H54 (cell line): ENCODE results near the gene LYSET.
"Not testable (repeated sequence)": the region's sequence is repeated elsewhere in the genome, so short reads cannot be mapped to it uniquely, and the experiment has no call there.

Experiments used
- DNase-seq: peaks from one replicate; pipeline ENCODE4 v3.0.0; 2011; ENCODE audit warnings: low spot score, mixed read lengths; ENCODE audit not compliant: insufficient read length
- FAIRE-seq: peaks from 3 replicates; lab custom pipeline; 2011; peaks lifted over from hg19 to GRCh38; lab: Jason Lieb, UNC
- POLR2A ChIP-seq: IDR thresholded peaks from 2 replicates; pipeline ENCODE4 v1.6.1; 2011; ENCODE audit warnings: low read depth, mild to moderate bottlenecking, low read length

LYSET gene

GRCh38 chr14:93230539-93230938, 45.4 kb downstream of the LYSET start:
- no peak for DNase-seq
- no peak for FAIRE-seq

GRCh38 chr14:93231129-93231979, 46.2 kb downstream of the LYSET start:
- FAIRE-seq (no peak), DNase-seq (no peak)
- TF ChIP-seq POLR2A = no peak

More at GRCh38 chr14:93230539-93230938, 45.4 kb downstream of the LYSET start:
- TF ChIP-seq POLR2A = no peak

- no peak for FAIRE-seq
- DNase-seq = no peak
These were observed 47.0 kb downstream of the LYSET start for GRCh38 chr14:93232159-93232558.

GRCh38 chr14:93233078-93233477, 48.0 kb downstream of the LYSET start:
- not testable (repeated sequence) for FAIRE-seq, DNase-seq

More at GRCh38 chr14:93232159-93232558, 47.0 kb downstream of the LYSET start:
- no peak for TF ChIP-seq POLR2A

- FAIRE-seq = peak; percentile 78
- TF ChIP-seq POLR2A = no peak
- DNase-seq = peak; percentile 84
These were observed 49.7 kb downstream of the LYSET start for GRCh38 chr14:93234798-93235197.
